SK-N-MC (cell line): ENCODE data around the gene RBBP4.

Experiments used
- EZH2 ChIP-seq: fragments of 200-600 bp; sonication (generic); IDR thresholded peaks from one replicate; pipeline ENCODE4 v1.6.1; 2017; ENCODE audit warnings: antibody characterized with exemption
- POLR2AphosphoS5 ChIP-seq: IDR thresholded peaks from 2 replicates; pipeline ENCODE4 v1.6.1; 2012; ENCODE audit warnings: mild to moderate bottlenecking, low read depth, low read length, borderline replicate concordance

GRCh38 chr1:32686387-32686786, 35.4 kb downstream of the RBBP4 start:
- TF ChIP-seq EZH2, result no peak
- no peak; the same call in 1 of the 2 replicates for TF ChIP-seq POLR2AphosphoS5
